ENCODE results near the gene SLC39A11.

The SLC39A11 gene

GRCh38 chr17:72976971-72977770, 115.3 kb downstream of the SLC39A11 start:
- DNase-seq (ENCODE audit: low read depth): peak; percentile 82

GRCh38 chr17:72975509-72975908, 117.0 kb downstream of the SLC39A11 start:
- DNase-seq (ENCODE audit: low read depth): no peak

GRCh38 chr17:72974605-72975232, 117.8 kb downstream of the SLC39A11 start:
- no peak for DNase-seq (ENCODE audit: low read depth)

GRCh38 chr17:72972263-72972951, 120.1 kb downstream of the SLC39A11 start:
- DNase-seq (ENCODE audit: low read depth): no peak

GRCh38 chr17:72971226-72971880, 121.1 kb downstream of the SLC39A11 start:
- DNase-seq (ENCODE audit: low read depth): no peak

GRCh38 chr17:72970797-72971196, 121.7 kb downstream of the SLC39A11 start:
- no peak for DNase-seq (ENCODE audit: low read depth)

- no peak for DNase-seq (ENCODE audit: low read depth)
Measured at GRCh38 chr17:72970246-72970645, 122.2 kb downstream of the SLC39A11 start.

- no peak for DNase-seq (ENCODE audit: low read depth)
Measured at GRCh38 chr17:72969293-72969906, 123.1 kb downstream of the SLC39A11 start.

GRCh38 chr17:72968798-72969197, 123.7 kb downstream of the SLC39A11 start:
- no peak for DNase-seq (ENCODE audit: low read depth)

GRCh38 chr17:72967977-72968585, 124.4 kb downstream of the SLC39A11 start:
- peak; percentile 5 for DNase-seq (ENCODE audit: low read depth)

- peak; percentile 7 for DNase-seq (ENCODE audit: low read depth)
Measured at GRCh38 chr17:72967277-72967970, 125.1 kb downstream of the SLC39A11 start.

- DNase-seq (ENCODE audit: low read depth): no peak
Measured at GRCh38 chr17:72962106-72962505, 130.4 kb downstream of the SLC39A11 start.

- DNase-seq (ENCODE audit: low read depth): no peak
Measured at GRCh38 chr17:72955391-72956140, 136.9 kb downstream of the SLC39A11 start.

- no peak for DNase-seq (ENCODE audit: low read depth)
Measured at GRCh38 chr17:72954579-72954978, 137.9 kb downstream of the SLC39A11 start.

- DNase-seq (ENCODE audit: low read depth): no peak
Measured at GRCh38 chr17:72953621-72954020, 138.9 kb downstream of the SLC39A11 start.

- no peak for DNase-seq (ENCODE audit: low read depth)
Measured at GRCh38 chr17:72952641-72953315, 139.7 kb downstream of the SLC39A11 start.

GRCh38 chr17:72952220-72952619, 140.3 kb downstream of the SLC39A11 start:
- DNase-seq (ENCODE audit: low read depth): no peak

GRCh38 chr17:72950242-72950931, 142.1 kb downstream of the SLC39A11 start:
- DNase-seq (ENCODE audit: low read depth): no peak

- DNase-seq (ENCODE audit: low read depth): no peak
Measured at GRCh38 chr17:72948115-72948514, 144.4 kb downstream of the SLC39A11 start.
